ENCODE data around the gene KLHL40.
"Not testable (repeated sequence)": the region's sequence is repeated elsewhere in the genome, so short reads cannot be mapped to it uniquely, and the experiment has no call there.

The KLHL40 gene

DNA sequence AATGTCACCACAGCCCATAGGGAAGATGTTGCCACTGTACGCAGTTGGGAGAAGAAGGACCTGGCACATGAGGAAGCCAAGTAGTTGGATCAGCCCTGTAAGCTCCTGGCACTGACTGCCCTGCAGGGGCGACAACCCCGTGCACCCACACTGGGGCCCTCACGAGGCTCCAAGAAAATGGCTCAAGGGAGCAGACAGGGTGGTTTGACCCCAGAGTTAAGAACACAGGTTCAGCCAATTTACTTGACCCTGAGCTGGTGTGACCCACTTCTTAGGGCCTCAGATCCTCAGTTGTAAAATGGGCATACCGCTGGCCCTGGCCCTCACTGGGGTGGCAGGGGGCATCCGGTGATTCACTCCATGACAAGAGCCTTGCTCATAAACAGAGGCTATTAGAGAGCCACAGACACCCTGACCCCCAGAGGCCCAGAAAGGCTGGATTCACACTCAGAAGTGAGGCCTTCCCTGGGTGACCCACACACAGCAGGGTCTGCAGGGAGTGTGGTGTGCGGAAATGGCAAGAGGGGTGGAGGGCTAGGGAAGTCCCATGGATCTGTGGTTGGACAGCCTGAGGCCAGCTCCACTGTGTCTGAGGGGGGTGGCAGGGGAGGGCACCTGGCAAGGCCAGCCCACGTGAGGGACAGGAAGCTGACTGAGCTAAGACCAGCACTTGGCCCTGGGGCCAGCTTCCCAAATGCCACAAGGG is 19.0 kb downstream of the KLHL40 start:
- DNase-seq (ENCODE audit: low read depth, low spot score), result no peak

DNA sequence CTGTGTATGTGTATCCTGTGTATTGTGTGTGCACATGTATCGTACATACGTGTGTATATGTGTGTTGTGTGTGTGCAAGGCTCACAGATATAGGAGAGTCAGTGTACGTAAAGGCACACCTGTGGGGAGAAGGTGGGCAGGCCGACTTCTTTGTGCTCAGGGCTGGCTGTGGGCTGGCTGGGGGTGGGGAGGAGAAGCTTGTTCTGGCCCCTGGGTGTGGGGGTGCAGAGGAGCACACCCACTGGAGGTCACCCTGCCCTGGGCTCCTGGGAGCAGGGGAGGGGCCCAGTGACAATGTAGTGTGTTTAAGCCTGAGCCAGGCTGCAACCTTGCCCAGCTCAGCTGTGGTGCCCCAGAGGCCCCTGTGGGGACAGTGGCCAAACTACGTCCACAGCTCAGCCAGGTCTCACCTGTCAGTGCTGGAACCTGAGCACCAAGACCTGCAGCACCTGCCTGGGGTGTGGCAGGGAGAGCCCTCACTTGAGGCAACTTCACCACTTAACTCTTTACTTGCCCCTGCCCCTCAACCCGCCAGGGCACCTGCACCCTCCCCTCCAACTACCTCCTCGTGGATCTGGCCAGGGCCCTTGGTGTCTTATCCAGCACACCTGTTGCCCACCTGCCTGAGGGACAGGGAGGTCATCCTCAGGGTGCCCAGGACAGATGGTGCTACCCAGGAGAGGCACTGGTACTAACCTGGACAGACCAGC is 19.9 kb downstream of the KLHL40 start:
- no peak for DNase-seq (ENCODE audit: low read depth, low spot score)

DNA sequence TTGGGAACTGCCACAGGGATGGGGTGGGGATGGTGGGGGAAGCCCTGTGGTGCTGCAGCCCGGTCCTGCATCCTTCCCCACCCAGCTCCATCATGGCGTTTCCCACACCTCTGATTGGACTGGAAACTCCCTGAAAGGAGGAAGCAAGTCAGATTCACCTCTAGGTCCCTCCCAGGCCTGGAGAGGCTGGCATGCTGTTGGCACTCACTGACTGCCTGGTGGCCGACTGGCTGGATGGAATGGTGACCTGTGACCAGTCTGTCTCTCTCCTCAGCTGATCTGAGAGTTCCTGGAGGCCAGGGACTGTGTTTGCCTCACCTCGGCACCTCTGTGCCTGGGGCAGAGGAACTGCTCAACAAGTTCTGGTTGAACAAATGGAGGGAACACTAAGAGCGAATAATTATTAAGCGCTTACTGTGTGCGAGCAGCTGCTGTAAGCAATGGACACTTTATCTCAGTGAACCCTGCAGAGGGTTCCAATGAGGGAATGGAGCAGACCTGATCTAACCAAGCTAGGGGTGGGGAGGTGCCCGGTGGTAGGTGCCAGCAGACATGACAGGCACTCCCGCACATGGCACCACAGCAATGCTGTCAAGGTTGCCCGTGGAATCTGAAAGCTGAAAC is 20.7 kb downstream of the KLHL40 start:
- no peak for DNase-seq (ENCODE audit: low read depth, low spot score)

DNA sequence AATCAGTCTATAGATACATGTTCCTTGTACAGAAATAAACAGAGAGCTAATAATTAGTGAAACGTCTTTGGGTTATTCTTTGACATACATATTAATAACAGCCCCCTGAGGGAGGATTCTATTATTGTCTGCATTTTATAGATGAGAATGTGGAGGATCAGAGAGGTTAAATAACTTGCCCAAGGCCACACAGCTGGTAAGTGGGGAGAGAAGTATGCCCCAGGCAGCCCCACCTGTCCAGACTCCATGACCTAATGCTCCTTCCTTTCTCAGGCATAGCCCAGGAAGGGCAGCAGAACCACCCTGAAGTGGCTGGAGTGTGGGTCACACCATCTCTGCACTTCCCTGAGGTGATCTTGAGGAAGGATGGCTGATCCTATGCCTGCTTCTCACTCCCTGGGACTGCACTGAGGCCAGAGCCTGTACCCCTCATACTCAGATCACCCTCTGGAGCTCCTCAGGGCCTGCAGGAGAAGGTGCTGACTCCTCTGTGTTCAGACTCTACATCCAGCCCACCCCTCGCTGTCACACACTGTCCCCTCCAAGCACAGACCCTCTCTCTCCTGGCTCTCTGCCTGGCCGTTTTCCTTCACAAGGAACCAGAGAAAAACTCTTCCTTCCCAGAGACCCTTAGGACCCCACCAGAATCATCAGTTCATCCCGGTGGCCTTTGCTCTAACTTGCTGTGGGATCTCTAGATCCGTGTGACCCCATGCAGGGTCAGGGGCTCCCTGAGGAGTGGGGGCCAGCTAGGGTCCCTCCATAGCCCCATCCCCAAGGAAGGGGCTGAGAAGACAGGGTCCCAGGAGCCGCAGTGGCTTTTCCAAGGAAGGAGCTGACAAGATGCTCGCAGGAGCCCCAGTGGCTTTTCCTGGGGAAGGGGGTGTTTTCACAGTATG is 21.6 kb downstream of the KLHL40 start:
- no peak for DNase-seq (ENCODE audit: low read depth, low spot score)

DNA sequence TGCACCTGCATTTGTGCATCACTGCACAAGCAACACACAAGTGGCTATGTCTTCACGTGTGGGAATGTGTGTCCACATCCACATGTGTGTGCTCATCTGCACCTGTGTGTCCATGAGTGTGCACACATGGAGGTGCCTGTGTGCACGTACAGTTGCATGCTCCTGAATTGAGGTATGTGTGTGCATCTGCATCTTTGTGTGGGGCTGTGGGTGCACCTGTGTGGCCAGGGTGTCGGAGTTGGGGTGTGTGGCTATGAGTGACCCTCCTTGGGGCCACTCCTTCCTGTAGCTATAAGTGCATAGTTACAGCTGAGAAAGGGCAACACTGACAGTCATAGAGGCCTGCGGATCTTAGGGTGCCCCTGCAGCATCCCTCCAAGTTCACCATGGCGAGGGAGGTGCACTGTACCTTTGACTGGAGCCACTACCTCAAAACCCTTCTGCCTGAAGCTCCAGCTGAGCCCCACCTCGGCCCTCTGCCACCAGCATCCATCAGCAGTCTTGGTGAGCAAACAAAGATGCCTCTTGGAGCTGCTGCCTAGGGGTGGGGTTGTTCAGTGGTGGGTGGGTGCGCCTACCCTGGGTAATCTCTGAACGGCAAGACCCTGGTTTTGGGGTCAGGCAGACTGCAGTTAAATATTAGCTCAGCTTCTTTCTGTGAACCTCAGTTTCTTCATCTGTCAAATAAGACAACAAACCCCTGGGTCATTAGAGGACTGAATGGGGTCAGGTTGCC is 22.5 kb downstream of the KLHL40 start:
- no peak for DNase-seq (ENCODE audit: low read depth, low spot score)

DNA sequence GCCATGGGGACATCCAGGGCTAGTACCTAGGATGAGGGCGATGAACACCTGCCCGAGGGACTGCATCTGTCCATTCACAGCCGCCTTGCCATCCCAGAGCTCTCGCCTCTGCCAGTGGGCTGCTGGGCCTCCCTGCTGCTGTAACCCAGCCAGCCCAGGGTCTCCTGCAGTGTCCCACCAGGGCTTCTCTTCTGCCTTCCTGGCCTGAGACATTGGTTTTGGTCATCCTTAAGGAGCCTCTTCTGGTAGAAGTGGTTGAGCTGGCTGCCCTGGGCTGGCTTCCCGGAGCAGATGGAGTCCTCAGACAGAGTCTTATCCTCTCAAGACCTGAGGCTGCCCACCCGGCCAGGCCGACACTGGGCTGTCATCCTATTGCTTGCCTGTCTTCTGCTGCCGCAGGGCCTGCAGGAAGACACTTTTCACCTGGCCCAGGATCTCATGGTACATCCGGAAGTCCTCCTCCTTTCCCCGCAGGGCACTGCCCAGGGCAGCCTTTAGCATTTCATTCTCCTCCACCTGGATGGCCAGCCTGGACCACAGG is 23.3 kb downstream of the KLHL40 start:
- no peak for DNase-seq (ENCODE audit: low read depth, low spot score)

DNA sequence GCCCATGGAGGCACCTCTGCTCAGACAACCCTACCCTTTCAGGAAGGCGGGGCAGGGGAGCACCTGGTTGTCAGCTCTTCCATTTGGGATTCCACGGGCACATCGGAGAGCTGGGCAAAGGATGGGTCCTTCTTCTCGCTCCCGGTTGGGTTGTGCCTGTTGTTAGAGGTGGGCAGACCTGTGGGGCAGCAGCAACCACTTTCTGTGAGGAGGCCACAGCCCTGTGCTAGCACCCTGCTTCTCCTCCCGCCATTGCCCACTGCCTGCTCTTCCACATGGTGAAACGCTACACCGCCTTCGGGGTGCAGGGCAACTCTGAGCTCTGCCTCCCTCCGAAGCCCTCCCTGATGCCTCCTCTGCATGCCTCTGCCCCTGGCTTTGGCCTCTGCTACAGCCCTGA is 24.3 kb downstream of the KLHL40 start:
- DNase-seq (ENCODE audit: low read depth, low spot score), result no peak

DNA sequence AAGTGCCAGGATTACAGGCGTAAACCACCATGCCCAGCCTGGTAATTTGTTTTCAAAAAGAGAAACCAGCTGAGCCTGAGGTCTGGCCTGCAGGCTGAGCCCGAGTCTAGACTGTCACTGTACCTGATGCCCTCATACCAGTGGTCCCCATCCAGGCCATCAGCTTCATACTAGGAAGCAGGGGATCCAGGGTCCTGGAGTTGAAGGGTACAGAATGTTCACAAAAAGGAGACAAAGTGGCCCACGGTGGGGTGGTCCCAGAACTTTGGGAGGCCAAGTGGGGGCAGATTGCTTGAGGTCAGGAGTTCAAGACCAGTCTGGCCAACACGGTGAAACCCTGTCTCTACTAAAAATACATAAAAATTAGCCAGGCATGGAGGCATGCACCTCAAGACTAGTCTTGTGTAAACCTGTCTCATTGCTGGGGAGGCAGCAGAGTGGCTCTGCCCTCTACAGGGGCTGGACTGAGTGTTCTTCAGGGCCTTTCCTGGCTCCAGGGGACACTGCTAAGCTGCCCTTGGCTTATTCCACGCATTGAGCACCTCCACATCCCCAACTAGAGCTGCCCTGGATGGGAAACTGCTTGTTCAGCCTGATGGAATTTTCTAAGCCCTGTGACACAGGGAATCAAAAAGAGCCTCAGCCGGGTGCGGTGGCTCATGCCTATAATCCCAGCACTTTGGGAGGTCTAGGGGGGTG is 25.1 kb downstream of the KLHL40 start:
- no peak for DNase-seq (ENCODE audit: low read depth, low spot score)

DNA sequence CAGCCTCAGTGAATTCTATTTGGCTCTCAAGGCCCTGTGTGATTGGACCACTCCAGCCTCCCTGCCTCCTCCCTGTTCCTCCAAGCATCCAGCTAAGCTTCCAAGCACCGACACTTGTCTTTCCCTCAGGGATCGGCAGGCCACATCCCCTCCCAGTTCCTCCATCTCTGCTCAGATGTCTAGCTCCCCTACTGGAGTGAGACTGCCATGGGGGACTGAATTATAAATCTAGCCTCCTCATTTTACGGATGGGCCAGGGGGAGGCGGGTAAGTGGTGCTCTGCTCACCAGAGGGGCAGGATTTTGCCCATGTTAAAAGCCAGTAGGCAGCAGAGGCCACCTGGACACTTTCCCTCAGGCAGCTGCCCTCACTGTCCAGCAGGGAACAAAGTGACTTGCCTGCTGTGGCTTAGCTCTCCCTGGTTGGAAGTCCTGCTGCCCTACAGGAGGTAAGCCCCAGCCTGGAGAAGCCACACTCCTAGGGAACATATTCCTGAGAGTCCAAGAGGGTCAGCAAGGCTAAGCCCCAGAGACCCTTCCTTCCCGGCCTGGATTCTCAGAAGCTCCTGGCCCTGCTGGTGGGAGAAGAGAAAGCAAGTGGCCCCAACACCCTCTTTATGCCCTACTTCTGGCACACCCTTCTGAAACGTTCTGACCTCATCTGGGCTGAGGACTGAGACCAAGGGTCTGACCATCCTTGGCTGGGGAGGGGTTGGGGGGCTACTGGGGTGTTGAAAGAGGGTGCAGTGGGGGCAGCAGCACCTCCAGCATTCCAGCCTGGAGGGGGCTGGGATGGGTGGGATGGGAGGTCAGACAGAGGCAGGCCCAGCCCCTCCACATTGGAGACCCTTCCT is 26.4 kb downstream of the KLHL40 start:
- DNase-seq (ENCODE audit: low read depth, low spot score), result no peak

DNA sequence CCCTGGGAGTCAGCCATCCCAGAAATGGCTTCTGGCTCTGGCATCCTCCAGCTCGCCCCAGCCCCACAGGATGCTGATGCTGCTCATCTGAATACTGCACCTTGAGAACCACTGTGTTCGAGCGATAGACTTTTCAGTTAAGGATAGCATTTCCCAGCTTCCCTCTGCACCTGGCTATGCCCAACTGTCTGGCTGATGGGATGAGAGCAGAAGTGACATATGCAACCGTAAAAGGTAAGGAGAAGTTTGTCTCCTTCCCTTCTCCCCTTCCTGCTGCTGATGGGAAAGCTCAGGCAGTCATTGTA is 27.0 kb downstream of the KLHL40 start:
- DNase-seq (ENCODE audit: low read depth, low spot score), result no peak

DNA sequence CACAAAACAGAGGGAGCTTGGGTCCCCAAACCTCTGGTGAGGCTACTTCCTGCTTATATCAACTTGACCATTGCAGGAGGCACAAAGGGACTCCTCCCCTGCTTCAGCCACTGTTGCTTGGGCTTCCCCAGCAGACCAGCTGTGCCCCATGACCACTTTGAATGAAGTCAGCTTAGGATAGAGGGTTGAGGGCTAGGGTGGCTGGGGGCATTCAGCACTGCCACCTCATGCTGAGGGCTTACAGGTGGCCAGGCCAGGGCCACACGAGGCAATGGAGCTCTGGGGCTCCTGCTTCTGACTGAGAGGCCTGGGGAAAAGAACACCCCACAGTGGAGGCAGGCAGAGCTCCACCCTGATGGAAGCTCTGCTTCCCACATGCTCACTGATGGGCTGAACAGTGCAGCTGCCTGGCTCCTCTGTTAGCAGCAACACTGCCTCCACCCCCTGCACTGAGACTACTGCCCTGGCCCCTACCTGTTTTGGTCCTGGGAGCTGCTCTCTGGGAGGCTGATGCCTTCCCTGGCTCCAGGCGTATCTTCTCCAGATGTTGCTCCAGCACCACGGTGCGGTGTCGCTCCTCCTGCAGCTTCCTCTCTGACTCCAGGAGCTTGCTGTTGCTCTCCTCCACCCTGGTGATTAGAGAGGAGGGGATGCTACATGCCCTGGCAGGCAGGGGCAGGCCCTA is 27.5 kb downstream of the KLHL40 start:
- no peak for DNase-seq (ENCODE audit: low read depth, low spot score)

DNA sequence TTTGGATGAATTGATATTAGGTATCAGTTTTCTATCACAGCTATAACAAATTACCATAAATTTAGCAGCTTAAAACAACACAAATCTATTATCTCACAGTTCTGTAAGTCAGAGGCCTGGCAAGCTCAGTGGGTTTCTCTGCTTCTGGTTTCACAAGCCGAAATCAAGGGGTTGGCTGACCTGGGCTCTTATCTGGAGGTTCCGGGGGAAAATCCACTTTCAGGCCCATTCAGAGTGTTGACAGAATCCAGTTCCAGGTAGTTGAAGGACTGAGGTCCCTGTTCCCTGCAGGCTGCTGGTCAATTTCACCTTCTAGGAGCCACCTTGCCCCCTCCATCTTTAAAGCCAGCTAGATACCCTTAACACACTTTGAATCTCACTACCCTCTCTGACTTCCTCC is 28.4 kb downstream of the KLHL40 start:
- no peak for DNase-seq (ENCODE audit: low read depth, low spot score)

DNA sequence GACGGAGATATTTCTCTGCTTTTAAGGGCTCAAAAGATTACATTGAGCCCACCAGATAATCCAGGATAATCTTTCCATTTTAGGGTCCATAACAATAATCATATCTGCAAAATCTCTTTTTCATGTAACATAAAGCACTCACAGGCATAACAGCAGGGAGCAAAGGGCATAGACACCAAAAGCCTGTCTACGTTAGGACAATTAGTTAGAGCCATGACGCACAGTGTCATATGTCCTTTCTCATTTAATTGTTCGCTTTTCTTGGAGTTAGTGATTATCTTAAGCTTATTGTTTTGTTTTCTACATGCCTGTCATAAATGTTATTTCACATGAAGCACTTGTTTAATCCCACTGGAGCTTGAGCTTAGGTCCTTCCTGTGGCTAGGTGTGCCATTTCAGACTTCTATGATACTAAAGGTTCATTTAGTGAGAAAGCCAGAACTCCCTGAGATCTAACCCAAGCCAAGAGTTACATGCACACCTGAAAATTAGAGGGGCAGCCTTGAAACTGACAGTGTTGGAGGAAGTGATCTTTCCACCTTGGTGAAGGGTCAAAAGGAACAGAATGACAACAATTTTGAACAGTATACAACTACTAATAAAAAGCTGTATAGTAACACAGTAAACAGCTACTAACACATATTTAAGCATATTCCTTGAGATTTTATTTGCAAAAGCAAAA is 29.0 kb downstream of the KLHL40 start:
- DNase-seq (ENCODE audit: low read depth, low spot score), result no peak

DNA sequence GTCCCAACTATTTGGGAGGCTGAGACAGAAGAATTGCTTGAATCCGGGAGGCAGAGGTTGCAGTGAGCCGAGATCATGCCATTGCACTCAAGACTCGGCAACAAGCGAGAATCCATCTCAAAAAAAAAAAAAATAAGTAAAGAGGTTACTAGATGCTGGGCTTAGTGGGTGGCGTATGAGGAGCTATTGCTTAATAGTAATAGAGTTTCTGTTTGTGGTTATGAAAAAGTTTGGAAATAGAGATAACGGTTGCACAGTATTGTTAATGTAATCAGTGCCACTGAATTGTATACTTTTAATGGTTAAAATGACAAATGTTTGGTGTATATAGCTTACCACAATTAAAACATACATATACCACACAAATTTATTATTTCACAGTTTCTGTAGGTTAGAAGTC is 32.0 kb downstream of the KLHL40 start:
- no peak for DNase-seq (ENCODE audit: low read depth, low spot score)

DNA sequence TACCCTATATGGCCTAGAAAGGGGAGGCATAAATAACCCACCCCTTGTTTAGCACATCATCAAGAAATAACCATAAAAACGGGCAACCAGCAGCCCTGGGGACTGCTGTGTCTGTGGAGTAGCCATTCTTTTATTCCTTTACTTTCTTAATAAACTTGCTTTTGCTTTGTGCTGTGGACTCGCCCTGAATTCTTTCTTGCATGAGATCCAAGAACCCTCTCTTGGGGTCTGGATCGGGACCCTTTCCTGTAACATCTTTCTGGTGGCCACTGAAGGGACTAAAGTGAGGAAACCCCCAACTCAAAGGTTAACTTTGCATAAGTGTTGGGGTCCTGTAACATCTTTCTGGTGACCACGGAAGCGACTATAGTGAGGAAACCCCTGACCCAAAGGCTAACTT is 33.0 kb downstream of the KLHL40 start:
- DNase-seq (ENCODE audit: low read depth, low spot score), result no peak

DNA sequence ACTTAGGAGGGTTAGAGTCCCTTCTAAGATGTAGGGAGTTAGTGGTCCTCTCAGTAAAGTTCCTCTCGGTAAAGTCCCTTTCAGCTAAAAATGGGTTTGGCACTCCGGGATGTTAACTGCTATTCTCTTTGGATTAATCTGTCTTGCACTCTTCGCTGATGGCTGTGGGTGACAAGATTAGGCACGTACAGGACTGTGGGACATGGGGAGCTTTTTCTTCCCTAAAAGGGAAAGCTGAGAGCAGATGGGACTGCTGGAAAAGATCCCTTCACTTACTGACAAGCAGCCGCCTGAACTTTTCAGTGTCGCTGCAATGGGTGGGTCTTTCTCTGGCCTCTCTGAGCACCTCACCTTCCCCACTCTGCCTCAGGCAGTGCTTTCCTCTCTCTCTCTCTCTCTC is 33.7 kb downstream of the KLHL40 start:
- DNase-seq (ENCODE audit: low read depth, low spot score), result no peak

DNA sequence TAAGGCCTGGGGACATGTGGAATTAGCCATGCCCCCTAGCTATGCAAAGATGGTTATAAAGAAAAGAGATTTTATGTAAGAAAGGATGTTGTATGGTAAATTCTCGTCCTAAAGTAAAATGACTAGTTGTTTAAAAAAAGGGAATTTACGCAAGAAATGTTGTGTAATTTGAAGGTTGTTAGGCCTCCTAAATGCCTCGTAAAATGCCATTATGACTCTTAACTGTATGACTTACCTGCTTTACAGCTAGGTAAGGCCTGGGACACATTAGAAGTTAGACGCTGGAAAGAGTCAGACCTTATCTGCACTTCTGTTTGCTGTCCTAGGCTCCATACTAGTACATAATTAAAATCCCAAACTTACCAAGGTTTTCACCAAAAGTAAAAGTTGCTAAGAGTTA is 34.8 kb downstream of the KLHL40 start:
- DNase-seq (ENCODE audit: low read depth, low spot score), result no peak

DNA sequence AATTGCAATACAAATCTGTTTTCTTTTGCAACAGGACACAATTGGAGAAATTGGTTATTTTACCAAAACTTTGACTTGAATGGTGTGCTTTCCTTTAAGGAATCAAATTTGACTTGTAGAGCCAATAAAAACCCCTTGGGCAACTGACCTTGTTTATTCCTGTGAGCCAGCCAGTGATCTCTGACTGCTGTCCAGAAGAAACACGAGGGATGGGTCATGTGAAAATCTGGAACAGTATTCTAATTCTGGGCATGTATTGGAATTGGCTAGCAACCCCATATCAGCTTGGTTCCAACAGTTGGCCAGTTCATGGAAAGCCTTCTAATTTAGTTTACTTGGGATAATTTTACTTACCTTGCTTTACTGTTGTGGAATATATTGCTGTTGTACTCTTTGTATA is 36.4 kb downstream of the KLHL40 start:
- DNase-seq (ENCODE audit: low read depth, low spot score), result no peak

DNA sequence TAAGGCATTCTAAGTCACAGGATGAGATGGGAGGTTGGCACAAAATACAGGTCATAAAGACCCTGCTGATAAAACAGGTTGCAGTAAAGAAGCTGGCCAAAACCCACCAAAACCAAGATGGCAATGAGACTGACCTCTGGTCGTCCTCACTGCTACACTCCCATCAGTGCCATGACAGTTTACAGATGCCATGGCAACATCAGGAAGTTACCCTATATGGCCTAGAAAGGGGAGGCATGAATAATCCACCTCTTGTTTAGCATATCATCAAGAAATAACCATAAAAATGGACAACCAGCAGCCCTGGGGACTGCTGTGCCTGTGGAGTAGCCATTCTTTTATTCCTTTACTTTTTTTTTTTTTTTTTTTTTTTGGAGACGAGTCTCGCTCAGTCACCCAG is 37.1 kb downstream of the KLHL40 start:
- DNase-seq (ENCODE audit: low read depth, low spot score), result not testable (repeated sequence)
